Gastrocnemius medialis (tissue), 4 donors: Measurements from ENCODE around the gene SSR4. TPM values are rescaled to one million over a fixed set of nuclear protein-coding genes. Genes with fewer than 3 reads are reported as not detected.

ENCODE experiments used
- ATAC-seq, 2 donors: fragments of 150-250 bp; one replicate each; pipeline ENCODE4 v1.9.1; 2016
- DNase-seq, 2 donors: peaks; one replicate each; pipeline ENCODE4 v3.0.0-alpha.2; 2019
- H3K27ac ChIP-seq, 4 donors: fragments of 200-600 bp; sonication (generic); 1 replicate in 1 of 4; 2 replicates in 3 of 4; pipeline ENCODE4 v1.5.1; 2016 to 2018; ENCODE audit warnings: mild to moderate bottlenecking in 2 of 4, moderate library complexity in 1 of 4
- H3K27me3 ChIP-seq, 3 donors: fragments of 200-600 bp; sonication (generic) in 2 of 3; 1 replicate in 1 of 3; 2 replicates in 2 of 3; pipeline versions ENCODE4 v1.5.1 to v1.6.0; 2016 to 2019; ENCODE audit warnings: mild to moderate bottlenecking in 1 of 3, moderate library complexity in 1 of 3
- H3K36me3 ChIP-seq, 2 donors: fragments of 200-600 bp; sonication (generic) in 1 of 2; one replicate each; pipeline ENCODE4 v1.5.1; 2017 to 2018
- H3K4me1 ChIP-seq, 2 donors: fragments of 200-600 bp; sonication (generic) in 1 of 2; one replicate each; pipeline ENCODE4 v1.5.1; 2016 to 2017; ENCODE audit warnings: mild to moderate bottlenecking in 2 of 2
- H3K4me3 ChIP-seq, 4 donors: fragments of 200-600 bp; sonication (generic) in 3 of 4; 1 replicate in 1 of 4; 2 replicates in 3 of 4; pipeline ENCODE4 v1.5.1; 2016 to 2019; ENCODE audit warnings: mild to moderate bottlenecking in 2 of 4
- H3K9me3 ChIP-seq, 3 donors: fragments of 200-600 bp; sonication (generic) in 2 of 3; 1 replicate in 1 of 3; 2 replicates in 2 of 3; pipeline ENCODE4 v1.5.1; 2016 to 2019
- CTCF ChIP-seq, 5 experiments: fragments of 450-650 bp in 3 of 5; fragments of 200-600 bp in 2 of 5; sonication (generic) in 2 of 5; IDR thresholded peaks in 4 of 5; conservative IDR thresholded peaks in 1 of 5; 1 replicate in 4 of 5; 2 replicates in 1 of 5; pipeline ENCODE4 v1.5.1; 2016 to 2019; ENCODE audit warnings: antibody characterized with exemption in 5 of 5, mild to moderate bottlenecking in 3 of 5, moderate library complexity in 3 of 5
- POLR2A ChIP-seq, 2 donors: fragments of 450-650 bp; IDR thresholded peaks; one replicate each; pipeline ENCODE4 v1.6.1; 2017; ENCODE audit warnings: antibody characterized with exemption in 2 of 2, mild to moderate bottlenecking in 2 of 2, moderate library complexity in 2 of 2
- in situ Hi-C, 4 donors: fragments of 200-750 bp; cut with MboI; loops; one replicate each; pipeline versions ENCODE4 v1.15.0 to v1.8.0; 2017; ENCODE audit warnings: low sequenced_read_pairs in 4 of 4
- intact Hi-C: fragments of 100-400 bp; cut with DNase I; formaldehyde crosslinking; loops from one replicate; pipeline ENCODE4 v1.15.1; 2023; ENCODE audit warnings: low total_unique reads
- total RNA-seq, 4 donors: library from RNA; depleted of rRNA; stranded (reverse); fragments of >200 nt; gene quantifications; one replicate each; pipeline versions ENCODE4 v1.1.0 to v1.2.3, GENCODE V29; 2016

SSR4 gene
- total RNA-seq, 4 donors from 2014 or later = 73.9 to 111 (median 93.4) TPM

DNA sequence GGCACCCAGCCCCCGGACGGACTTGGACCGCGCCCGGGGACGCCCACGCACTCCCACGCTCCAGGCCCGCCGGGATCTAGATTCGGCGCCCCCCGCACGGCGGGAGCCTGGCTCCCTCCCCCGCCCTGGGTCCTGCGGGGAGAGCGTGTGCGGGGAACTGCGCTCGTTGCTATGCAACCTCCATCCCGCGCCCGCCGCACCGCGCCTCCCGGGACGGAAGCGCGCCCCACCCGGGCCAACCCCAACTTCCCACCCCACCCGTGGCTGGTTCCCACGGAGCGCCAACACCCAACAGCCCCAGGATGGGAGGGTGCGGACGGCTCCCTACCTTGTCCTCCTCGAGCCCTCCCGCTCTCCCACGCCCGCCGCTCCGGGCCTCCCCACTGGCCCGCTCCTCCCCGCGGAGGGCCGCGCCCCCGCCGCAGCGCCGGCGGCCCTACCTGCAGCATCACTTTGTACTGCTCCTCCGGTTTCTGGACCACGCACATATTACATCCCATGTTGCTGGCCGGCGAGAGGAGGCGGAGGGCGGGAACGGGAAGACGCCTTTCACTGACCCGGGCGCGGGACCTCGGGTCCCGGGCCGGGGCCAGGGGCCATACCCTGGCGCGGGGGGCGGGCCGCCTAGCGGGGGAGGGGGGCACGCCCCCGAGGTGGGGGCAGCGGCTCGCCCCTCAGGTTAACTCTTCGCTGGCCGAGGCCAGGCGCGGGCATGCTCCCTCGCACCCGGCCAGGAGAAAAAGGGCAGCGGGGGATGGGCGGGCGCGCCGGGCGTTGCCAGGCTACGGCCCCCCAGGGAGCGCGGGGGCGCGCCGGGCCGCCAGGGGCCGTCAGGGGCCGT, 35.6 kb downstream of the SSR4 start, which contains the start of gene PDZD4:
PDZD4 (minus strand) TSS at position 746 of the 841 bp plus-strand sequence; CDS start at position 500, 246 bp downstream.
- Histone ChIP-seq H3K27me3 (peaks cover 0 to 23% (median 21%) of the 10 kb centered on the region in 3 donors), H3K27ac (no peak within 1 kb of the TSS)

GRCh38 chrX:153830640-153831428, 36.4 kb downstream of the SSR4 start:
- TF ChIP-seq POLR2A (IDR thresholded peaks at IDR 0.05) = no peak
- no peak for TF ChIP-seq CTCF (IDR thresholded peaks at IDR 0.05 in 4 of 5, conservative IDR thresholded peaks at IDR 0.05 in 1 of 5)
- ATAC-seq (no peak), DNase-seq (no peak)
- H3K27me3 ChIP-seq = peaks cover 0 to 23% (median 21%) of the 10 kb centered on the region in 3 donors
- in situ Hi-C loops = no loop called here
- intact Hi-C loops = no loop called here
- no peaks in the 10 kb centered on the region for H3K4me1 ChIP-seq
- no peaks in the 10 kb centered on the region for H3K36me3 ChIP-seq
- no peak overlapping the region for H3K4me3 ChIP-seq
- no peak overlapping the region for H3K27ac ChIP-seq
- no peaks in the 10 kb centered on the region for H3K9me3 ChIP-seq

More for the DNA sequence above, 35.6 kb downstream of the SSR4 start, which contains the start of gene PDZD4:
- intact Hi-C loops = no loop called here
- peak within 1 kb of the TSS; percentile 22 to 42 (median 37) for H3K4me3 ChIP-seq
- TF ChIP-seq CTCF (IDR thresholded peaks at IDR 0.05 in 4 of 5, conservative IDR thresholded peaks at IDR 0.05 in 1 of 5) (no peak), POLR2A (IDR thresholded peaks at IDR 0.05) (no peak)
- no peaks in the 10 kb centered on the region for H3K4me1 ChIP-seq
- DNase-seq (no peak), ATAC-seq (no peak)
- in situ Hi-C loops = no loop called here
- H3K36me3 ChIP-seq = no peaks in the 10 kb centered on the region
- no peaks in the 10 kb centered on the region for H3K9me3 ChIP-seq

DNA sequence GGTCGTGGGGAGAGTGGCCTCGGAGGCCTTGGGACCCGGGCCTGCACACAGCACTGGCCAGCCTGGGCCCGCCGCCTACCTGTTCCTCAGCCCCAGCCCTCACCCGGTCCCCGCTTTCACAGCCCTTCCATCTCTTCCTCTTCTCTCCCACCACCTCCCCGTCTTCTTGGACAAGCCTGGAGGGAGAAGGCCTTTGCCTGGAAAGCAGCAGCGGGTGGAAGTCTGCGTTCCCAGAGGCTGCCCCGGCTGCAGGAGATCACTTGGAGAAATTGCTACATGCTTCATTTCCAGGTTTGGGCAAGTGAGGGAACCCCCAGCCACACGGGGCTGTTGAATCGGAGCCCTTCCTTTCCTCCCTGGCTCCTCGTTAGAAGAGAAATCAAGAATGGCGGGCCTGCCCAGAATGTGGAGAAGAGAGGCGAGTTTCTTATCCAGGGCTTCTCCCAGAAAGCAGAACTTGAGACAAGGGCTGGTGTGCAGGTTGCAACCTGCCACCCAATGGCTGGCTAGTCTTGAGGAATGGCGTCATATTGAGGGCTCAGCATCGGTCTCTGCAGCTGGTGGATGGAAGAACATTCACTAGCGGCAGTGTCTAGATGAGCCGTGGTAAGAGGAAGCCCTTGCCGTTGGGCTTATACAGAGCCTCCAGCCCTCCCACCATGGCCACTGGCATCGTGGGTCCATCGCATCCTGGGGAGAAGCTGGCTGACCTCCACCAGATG, 37.1 kb downstream of the SSR4 start:
- H3K4me3 ChIP-seq = no peak overlapping the region
- no peak overlapping the region for H3K27ac ChIP-seq
- intact Hi-C loops (no loop called here), in situ Hi-C loops (no loop called here)
- H3K4me1 ChIP-seq = no peaks in the 10 kb centered on the region
- H3K27me3 ChIP-seq = peaks cover 0 to 23% (median 21%) of the 10 kb centered on the region in 3 donors
- TF ChIP-seq CTCF (IDR thresholded peaks at IDR 0.05 in 4 of 5, conservative IDR thresholded peaks at IDR 0.05 in 1 of 5) (no peak), POLR2A (IDR thresholded peaks at IDR 0.05) (no peak)
- ATAC-seq (no peak), DNase-seq (no peak)
- no peaks in the 10 kb centered on the region for H3K36me3 ChIP-seq
- no peaks in the 10 kb centered on the region for H3K9me3 ChIP-seq

DNA sequence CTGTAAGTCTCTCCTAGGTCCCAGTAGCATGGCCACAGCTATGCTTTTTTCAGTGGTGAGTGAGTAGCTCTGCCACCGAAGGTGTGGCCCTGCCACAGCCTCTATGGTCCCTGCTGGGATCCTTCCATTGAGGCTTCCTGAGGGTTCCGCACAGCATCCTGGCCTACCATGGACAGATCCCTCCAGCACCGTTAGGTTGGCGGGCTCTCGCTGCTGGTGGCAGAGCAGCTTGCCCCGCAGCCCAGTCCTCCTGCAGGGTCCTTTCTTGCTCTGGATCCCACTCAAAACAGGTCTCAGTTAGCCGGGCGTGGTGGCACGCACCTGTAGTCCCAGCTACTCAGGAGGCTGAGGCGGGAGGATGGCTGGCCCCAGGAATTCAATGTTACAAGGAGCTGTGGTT, 38.3 kb downstream of the SSR4 start:
- no peaks in the 10 kb centered on the region for H3K9me3 ChIP-seq
- H3K4me3 ChIP-seq = no peak overlapping the region
- peaks cover 0 to 23% (median 21%) of the 10 kb centered on the region in 3 donors for H3K27me3 ChIP-seq
- no peaks in the 10 kb centered on the region for H3K4me1 ChIP-seq
- no peak for ATAC-seq
- no peak for DNase-seq
- TF ChIP-seq CTCF (IDR thresholded peaks at IDR 0.05 in 4 of 5, conservative IDR thresholded peaks at IDR 0.05 in 1 of 5) (no peak), POLR2A (IDR thresholded peaks at IDR 0.05) (no peak)
- H3K36me3 ChIP-seq = no peaks in the 10 kb centered on the region
- intact Hi-C loops = no loop called here
- H3K27ac ChIP-seq = no peak overlapping the region
- in situ Hi-C loops = no loop called here
